H1 (cell line): ENCODE data around the gene CCBE1. TPM values are rescaled to one million over a fixed set of nuclear protein-coding genes. Genes with fewer than 3 reads are reported as not detected.

Experiments
- CTCF ChIA-PET: fragments of 300-600 bp; sonication (Branson Sonifier 250); formaldehyde crosslinking; loops from one replicate; lab custom pipeline; 2021; ENCODE audit not compliant: partially characterized antibody; lab: Charles Lee
- POLR2A ChIA-PET: fragments of 300-600 bp; sonication (Branson Sonifier 250); formaldehyde crosslinking; loops from one replicate; lab custom pipeline; 2021; ENCODE audit warnings: inconsistent platforms; ENCODE audit not compliant: partially characterized antibody; lab: Charles Lee
- DNase-seq, 2 experiments: peaks; one replicate each; pipeline versions ENCODE4 v3.0.0 to v3.0.0-alpha.2; 2010 to 2022; ENCODE audit warnings: low spot score in 2 of 2, low read depth in 1 of 2, mixed read lengths in 1 of 2
- FAIRE-seq: peaks from 2 replicates; lab custom pipeline; 2011; peaks lifted over from hg19 to GRCh38; lab: Jason Lieb, UNC
- H2AFZ ChIP-seq: 2 replicates; pipeline ENCODE4 v1.8.1; 2012; ENCODE audit warnings: low read length, inconsistent platforms
- H2AK5ac ChIP-seq: 2 replicates; pipeline ENCODE4 v1.6.1; 2013; ENCODE audit warnings: low read depth, low read length
- H2BK120ac ChIP-seq: replicated peaks from 2 replicates; pipeline ENCODE3; 2013; ENCODE audit warnings: low read depth, low read length, inconsistent platforms
- H2BK12ac ChIP-seq: 2 replicates; pipeline ENCODE4 v1.6.1; 2013; ENCODE audit warnings: low read depth, low read length
- H2BK15ac ChIP-seq: 2 replicates; pipeline ENCODE4 v1.6.1; 2013; ENCODE audit warnings: low read length
- H2BK20ac ChIP-seq: 2 replicates; pipeline ENCODE4 v1.6.1; 2013; ENCODE audit warnings: low read length
- H2BK5ac ChIP-seq: 2 replicates; pipeline ENCODE4 v1.6.1; 2013; ENCODE audit warnings: low read depth, low read length
- H3K14ac ChIP-seq: 2 replicates; pipeline ENCODE4 v1.6.1; 2013; ENCODE audit warnings: inconsistent platforms; ENCODE audit not compliant: insufficient read length
- H3K18ac ChIP-seq: 2 replicates; pipeline ENCODE4 v1.6.1; 2013; ENCODE audit warnings: low read length; ENCODE audit errors: extremely low read depth
- H3K23ac ChIP-seq: 2 replicates; pipeline ENCODE4 v1.6.1; 2013; ENCODE audit warnings: inconsistent platforms; ENCODE audit not compliant: insufficient read length
- H3K23me2 ChIP-seq: 2 replicates; pipeline ENCODE4 v1.6.1; 2013; ENCODE audit warnings: low read depth, low read length
- H3K27ac ChIP-seq: 2 replicates; pipeline ENCODE4 v1.6.1; 2011; ENCODE audit warnings: low read depth, low read length, inconsistent platforms
- H3K27me3 ChIP-seq, 4 experiments: replicated peaks in 1 of 4; 1 replicate in 1 of 4; 2 replicates in 3 of 4; pipeline versions ENCODE4 v1.6.1 to v1.8.1; 2011 to 2013; ENCODE audit warnings: low read length in 3 of 4, mild to moderate bottlenecking in 3 of 4, inconsistent platforms in 2 of 4, mixed read lengths in 2 of 4, moderate library complexity in 1 of 4; ENCODE audit not compliant: control insufficient read depth in 3 of 4, insufficient read depth in 3 of 4; ENCODE audit errors: extremely low read depth in 1 of 4
- H3K36me3 ChIP-seq, 4 experiments: 2 replicates each; pipeline versions ENCODE4 v1.6.1 to v1.8.1; 2011 to 2013; ENCODE audit warnings: mild to moderate bottlenecking in 4 of 4, low read length in 3 of 4, moderate library complexity in 2 of 4, control low read depth in 1 of 4, inconsistent platforms in 1 of 4; ENCODE audit not compliant: insufficient read depth in 4 of 4, control insufficient read depth in 2 of 4
- H3K4ac ChIP-seq: replicated peaks from 2 replicates; pipeline ENCODE3; 2013; ENCODE audit warnings: low read length, low read depth, mixed read lengths, inconsistent platforms; ENCODE audit not compliant: insufficient read length
- H3K4me1 ChIP-seq, 4 experiments: replicated peaks in 1 of 4; 1 replicate in 1 of 4; 2 replicates in 3 of 4; pipeline versions ENCODE4 v1.6.1 to v1.8.1; 2011 to 2013; ENCODE audit warnings: low read length in 3 of 4, inconsistent platforms in 2 of 4, mixed read lengths in 1 of 4; ENCODE audit not compliant: insufficient read depth in 4 of 4, control insufficient read depth in 3 of 4
- H3K4me2 ChIP-seq, 2 experiments: 2 replicates each; pipeline versions ENCODE4 v1.6.1 to v1.8.1; 2011 to 2013; ENCODE audit warnings: low read depth in 2 of 2, low read length in 2 of 2, control low read depth in 1 of 2, inconsistent platforms in 1 of 2, mild to moderate bottlenecking in 1 of 2; ENCODE audit not compliant: insufficient read depth in 1 of 2
- H3K4me3 ChIP-seq, 4 experiments: fragments of 200-600, 300-600 bp in 1 of 4; sonication (generic), shearing (Covaris generic), sonication (Bioruptor Twin) in 1 of 4; 2 replicates each; pipeline versions ENCODE4 v1.5.1 to v1.8.1; 2011 to 2016; ENCODE audit warnings: low read length in 4 of 4, low read depth in 3 of 4, control low read depth in 2 of 4, inconsistent platforms in 2 of 4, mild to moderate bottlenecking in 2 of 4, mixed read lengths in 1 of 4, moderate library complexity in 1 of 4; ENCODE audit not compliant: insufficient read depth in 2 of 4; ENCODE audit errors: extremely low read depth in 1 of 4
- H3K56ac ChIP-seq: replicated peaks from 2 replicates; pipeline ENCODE3; 2013; ENCODE audit warnings: low read depth, mild to moderate bottlenecking, mixed read lengths, low read length, inconsistent platforms; ENCODE audit not compliant: insufficient read length
- H3K79me1 ChIP-seq: 2 replicates; pipeline ENCODE4 v1.6.1; 2013; ENCODE audit warnings: low read depth, low read length, control low read depth
- H3K79me2 ChIP-seq, 2 experiments: 2 replicates each; pipeline versions ENCODE4 v1.6.1 to v1.8.1; 2012 to 2013; ENCODE audit warnings: low read length in 2 of 2, mild to moderate bottlenecking in 2 of 2, inconsistent platforms in 1 of 2; ENCODE audit not compliant: insufficient read depth in 2 of 2, control insufficient read depth in 1 of 2
- H3K9ac ChIP-seq, 4 experiments: replicated peaks in 1 of 4; 1 replicate in 1 of 4; 2 replicates in 3 of 4; pipeline versions ENCODE4 v1.6.1 to v1.8.1; 2011 to 2013; ENCODE audit warnings: low read depth in 3 of 4, low read length in 3 of 4, control low read depth in 2 of 4, mild to moderate bottlenecking in 2 of 4, moderate library complexity in 2 of 4, inconsistent platforms in 1 of 4; ENCODE audit errors: extremely low read depth in 1 of 4
- H3K9me3 ChIP-seq, 2 experiments: 2 replicates each; pipeline versions ENCODE4 v1.6.1 to v1.8.1; 2012 to 2013; ENCODE audit warnings: mild to moderate bottlenecking in 2 of 2, moderate library complexity in 2 of 2, control low read depth in 1 of 2, inconsistent platforms in 1 of 2, low read depth in 1 of 2, low read length in 1 of 2, mixed read lengths in 1 of 2; ENCODE audit not compliant: insufficient read depth in 2 of 2
- H4K20me1 ChIP-seq, 2 experiments: replicated peaks in 1 of 2; 2 replicates each; pipeline versions ENCODE3 to v1.8.1; 2011 to 2013; ENCODE audit warnings: inconsistent platforms in 2 of 2, low read length in 2 of 2, mild to moderate bottlenecking in 1 of 2; ENCODE audit not compliant: insufficient read depth in 2 of 2, control insufficient read depth in 1 of 2
- H4K5ac ChIP-seq: 2 replicates; pipeline ENCODE4 v1.6.1; 2013; ENCODE audit warnings: low read length, low read depth, mixed read lengths, inconsistent platforms; ENCODE audit not compliant: insufficient read length
- H4K8ac ChIP-seq: 2 replicates; pipeline ENCODE4 v1.8.0; 2013; ENCODE audit warnings: mild to moderate bottlenecking, moderate library complexity, low read length, inconsistent platforms; ENCODE audit not compliant: insufficient read depth; ENCODE audit errors: extremely low read depth
- H4K91ac ChIP-seq: replicated peaks from 2 replicates; pipeline ENCODE3; 2013; ENCODE audit warnings: low read length, mixed read lengths, inconsistent platforms; ENCODE audit not compliant: insufficient read length
- CHD1 ChIP-seq: IDR thresholded peaks from 2 replicates; pipeline ENCODE4 v1.6.1; 2012; ENCODE audit warnings: low read depth, low read length, improper control_type of control experiment
- CREB1 ChIP-seq: IDR thresholded peaks from 2 replicates; pipeline ENCODE4 v1.6.1; 2012; ENCODE audit warnings: inconsistent platforms
- CTBP2 ChIP-seq: IDR thresholded peaks from 2 replicates; pipeline ENCODE4 v1.7.0; 2011; ENCODE audit warnings: borderline replicate concordance, mild to moderate bottlenecking, moderate library complexity, mixed read lengths, low read length; ENCODE audit not compliant: insufficient read depth, insufficient read length
- EGR1 ChIP-seq: IDR thresholded peaks from 2 replicates; pipeline ENCODE4 v1.6.1; 2011; ENCODE audit warnings: low read depth, low read length, borderline replicate concordance
- HDAC6 ChIP-seq: IDR thresholded peaks from one replicate; pipeline ENCODE4 v1.7.1; 2012; ENCODE audit warnings: low read depth, mild to moderate bottlenecking, inconsistent platforms, low read length, moderate library complexity
- JUN ChIP-seq: IDR thresholded peaks from 2 replicates; pipeline ENCODE4 v1.6.1; 2011; ENCODE audit warnings: low read depth, mild to moderate bottlenecking, improper control_type of control experiment, low read length
- KDM1A ChIP-seq: fragments of 200-600, 300-600 bp; sonication (generic); IDR thresholded peaks from 2 replicates; pipeline ENCODE4 v1.7.1; 2016; ENCODE audit warnings: mild to moderate bottlenecking, low read length, borderline replicate concordance
- KDM5A ChIP-seq: fragments of 200-600 bp; IDR thresholded peaks from 2 replicates; pipeline ENCODE4 v1.7.1; 2012; ENCODE audit warnings: mild to moderate bottlenecking, low read length, inconsistent platforms, mixed read lengths
- SAP30 ChIP-seq: fragments of 300-600 bp; sonication (generic); IDR thresholded peaks from 2 replicates; pipeline ENCODE4 v1.7.1; 2012; ENCODE audit warnings: low read length, moderate library complexity, mild to moderate bottlenecking, inconsistent platforms; ENCODE audit not compliant: insufficient read depth, insufficient replicate concordance
- SIX5 ChIP-seq: IDR thresholded peaks from 2 replicates; pipeline ENCODE4 v1.6.1; 2011; ENCODE audit warnings: mild to moderate bottlenecking, low read depth, low read length
- SP2 ChIP-seq: IDR thresholded peaks from 2 replicates; pipeline ENCODE4 v1.6.1; 2012; ENCODE audit warnings: mild to moderate bottlenecking, low read length, inconsistent platforms
- USF2 ChIP-seq: IDR thresholded peaks from 2 replicates; pipeline ENCODE4 v1.6.1; 2011; ENCODE audit warnings: low read length, improper control_type of control experiment
- WGBS, 2 experiments: shearing (Covaris generic) in 1 of 2; methylation state at CpG; one replicate each; pipeline versions ENCODE4 v1.1.6 to v1.1.7; 2013 to 2015; ENCODE audit warnings: low lambda C conversion rate in 2 of 2, mixed read lengths in 2 of 2, inconsistent platforms in 1 of 2, low coverage in 1 of 2, missing lambda C conversion rate in 1 of 2; ENCODE audit not compliant: insufficient replicate concordance in 2 of 2, insufficient coverage in 1 of 2, insufficient read length in 1 of 2; ENCODE audit errors: extremely low coverage in 1 of 2, missing lambda C conversion rate in 1 of 2; 5-methylcytosine and 5-hydroxymethylcytosine counted together
- polyA plus RNA-seq, 7 experiments: library from polyadenylated mRNA; depleted of rRNA in 3 of 7; stranded (reverse) in 5 of 7; unstranded in 2 of 7; fragments of >200 nt in 5 of 7; fragments of 200-250 nt in 2 of 7; gene quantifications; 1 replicate in 5 of 7; 2 replicates in 1 of 7; 4 replicates in 1 of 7; pipeline versions ENCODE4 v1.2.1 to v1.2.3, GENCODE V29; 2011 to 2013; ENCODE audit warnings: missing spikeins in 2 of 7, mixed read lengths in 2 of 7
- total RNA-seq: library from RNA; stranded (reverse); fragmentation: NEBNext Ultra II Directional; extraction: Animal tissue kit (Norgen Biotek cat#: 25700); gene quantifications from 2 replicates; pipeline ENCODE4 v1.2.1, GENCODE V29; 2021
- TF ChIP-seq, protein P1 (sequence below): IDR thresholded peaks from 2 replicates; pipeline ENCODE4 v1.6.1; 2011; ENCODE audit warnings: low read depth, mild to moderate bottlenecking, low read length; ENCODE audit not compliant: insufficient read depth

CCBE1 gene
- total and polyA plus RNA-seq, 2 of the 8 experiments (the other 6 are each of a cell fraction or from before 2014, with no cell fraction given), result 2.1 to 2.6 TPM

DNA sequence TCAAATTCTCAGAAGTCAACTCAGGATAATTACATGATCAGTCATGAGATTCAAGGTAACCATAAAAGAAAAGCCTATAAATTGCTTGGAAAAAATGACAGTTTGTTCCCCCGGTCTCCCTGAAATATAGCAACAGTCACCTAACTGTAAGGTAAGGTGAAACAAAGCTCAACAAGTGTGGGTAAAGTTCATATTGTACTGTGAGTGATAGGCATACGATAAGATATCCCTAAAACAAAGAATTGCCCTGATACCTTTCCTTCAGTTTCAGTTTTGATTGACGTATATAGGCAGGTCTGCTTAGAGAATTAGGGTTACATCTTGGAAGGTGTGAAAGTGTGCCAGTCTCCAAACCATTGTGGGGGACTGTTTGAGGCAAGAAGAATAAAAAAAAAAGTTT lies 4.0 kb upstream of the CCBE1 start:
- H3K4ac ChIP-seq, result no peak overlapping the region
- no peaks in the 10 kb centered on the region for H3K36me3 ChIP-seq
- H3K79me2 ChIP-seq, result no peaks in the 10 kb centered on the region
- H2AFZ ChIP-seq, result no peak overlapping the region
- H2BK120ac ChIP-seq, result no peak overlapping the region
- no peak overlapping the region for H3K23ac ChIP-seq
- 97% methylated on average over 3 of the region's 3 CpGs; no CpG with 5 or more reads in 1 of the 2 experiments for WGBS, 2 experiments
- H2BK15ac ChIP-seq, result no peak overlapping the region
- no peak overlapping the region for H4K8ac ChIP-seq
- H3K9ac ChIP-seq, result no peak overlapping the region
- H2BK5ac ChIP-seq, result no peak overlapping the region
- POLR2A ChIA-PET, result interaction anchor here (1.5 kb wide), 1 partner anchor 17 kb away, joined by 6 read pairs; no protein-coding TSS in a partner anchor
- no peak overlapping the region for H3K4me2 ChIP-seq
- H3K27ac ChIP-seq, result no peak overlapping the region
- H3K9me3 ChIP-seq, result no peaks in the 10 kb centered on the region
- H3K4me3 ChIP-seq, result no peak overlapping the region
- peaks cover 0 to 17% (median 13%) of the 10 kb centered on the region in 4 experiments; a peak in 6 of 7 replicates for H3K27me3 ChIP-seq
- no peak overlapping the region for H2AK5ac ChIP-seq
- peaks cover 14% of the 10 kb centered on the region for H3K23me2 ChIP-seq
- H4K5ac ChIP-seq, result no peak overlapping the region
- H4K20me1 ChIP-seq, result no peaks in the 10 kb centered on the region
- no peak overlapping the region for H2BK12ac ChIP-seq
- H3K14ac ChIP-seq, result no peak overlapping the region
- DNase-seq (no peak), FAIRE-seq (no peak)
- no peak overlapping the region for H3K18ac ChIP-seq
- CTCF ChIA-PET, result interaction anchor here (0.9 to 4.5 kb wide), 7 partner anchors 11 to 241 kb away, joined by 3 to 14 read pairs (median 5); no protein-coding TSS in a partner anchor
- no peak overlapping the region for H3K56ac ChIP-seq
- H3K79me1 ChIP-seq, result no peaks in the 10 kb centered on the region
- no peak overlapping the region for H4K91ac ChIP-seq
- H3K4me1 ChIP-seq, result peaks cover 4 to 23% (median 13%) of the 10 kb centered on the region in 4 experiments
- H2BK20ac ChIP-seq, result no peak overlapping the region
- TF ChIP-seq EGR1 (no peak), KDM1A (no peak), CHD1 (no peak), CTBP2 (no peak), CREB1 (no peak), SIX5 (no peak), KDM5A (no peak), JUN (no peak), USF2 (no peak), SP2 (no peak), SAP30 (no peak), HDAC6 (no peak)
- TF ChIP-seq, protein P1, sequence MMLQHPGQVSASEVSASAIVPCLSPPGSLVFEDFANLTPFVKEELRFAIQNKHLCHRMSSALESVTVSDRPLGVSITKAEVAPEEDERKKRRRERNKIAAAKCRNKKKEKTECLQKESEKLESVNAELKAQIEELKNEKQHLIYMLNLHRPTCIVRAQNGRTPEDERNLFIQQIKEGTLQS, result no peak
